Activated T-helper 2 cell treated with anti-CD3 and anti-CD28 coated beads, Interferon-gamma antibody, Interleukin-2, Interleukin-4, amounts not matched to agents 10 μg/mL and 5 μg/mL and 100 μg/mL, durations not matched to agents 14 hours and 24 hours and 36 hours (primary cell): ENCODE measurements around the gene LRRTM4. TPM values are rescaled to one million over a fixed set of nuclear protein-coding genes. Genes with fewer than 3 reads are reported as not detected.

ENCODE experiments used
- DNase-seq: peaks from one replicate; pipeline ENCODE4 v3.0.0; 2021; ENCODE audit warnings: low spot score
- H3K27ac Mint-ChIP-seq: one replicate; pipeline ENCODE4 v1.8.0; 2021; ENCODE audit warnings: mixed read lengths
- H3K27me3 Mint-ChIP-seq: one replicate; pipeline ENCODE4 v1.8.0; 2021; ENCODE audit warnings: low read depth, mixed read lengths
- H3K36me3 Mint-ChIP-seq: one replicate; pipeline ENCODE4 v1.8.0; 2021; ENCODE audit warnings: low read depth, mixed read lengths
- H3K4me1 Mint-ChIP-seq: one replicate; pipeline ENCODE4 v1.8.0; 2021; ENCODE audit warnings: low read depth, mixed read lengths
- H3K4me3 Mint-ChIP-seq: one replicate; pipeline ENCODE4 v1.8.0; 2021; ENCODE audit warnings: low read depth, mild to moderate bottlenecking, moderate library complexity, mixed read lengths
- H3K9me3 Mint-ChIP-seq: one replicate; pipeline ENCODE4 v1.8.0; 2021; ENCODE audit warnings: mixed read lengths
- intact Hi-C: fragments of 100-400 bp; cut with micrococcal nuclease; formaldehyde crosslinking; loops from one replicate; pipeline ENCODE4 v1.15.1; 2023
- total RNA-seq: library from RNA; stranded (reverse); gene quantifications from 2 replicates; pipeline ENCODE4 v1.2.3, GENCODE V29; 2022

The LRRTM4 gene
- total RNA-seq, 1 donor from 2014 or later = not detected

GRCh38 chr2:76895469-76895868 lies 626.7 kb downstream of the LRRTM4 start:
- intact Hi-C loops = no loop called here
- no peak for DNase-seq

DNA sequence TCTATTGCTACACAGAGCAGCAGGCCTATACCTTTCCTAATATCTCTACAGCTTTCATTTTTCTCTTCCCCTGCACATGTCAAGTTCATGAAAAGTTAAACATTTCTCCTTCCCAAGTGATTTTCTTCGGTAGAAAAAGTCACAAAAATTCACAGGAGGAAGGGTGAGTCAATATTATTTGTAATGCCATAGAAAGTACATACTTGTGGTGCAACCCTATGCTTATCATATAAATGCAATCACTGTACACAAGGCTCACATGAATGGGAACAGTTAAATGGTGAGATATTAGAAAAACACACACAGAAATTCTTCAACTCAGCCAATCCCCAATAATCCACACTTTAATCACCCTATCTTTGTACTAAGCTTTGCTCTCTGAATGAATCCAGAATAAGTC lies 651.6 kb downstream of the LRRTM4 start:
- Mint-ChIP-seq H3K27me3 (no peaks in the 10 kb centered on the region), H3K9me3 (peaks cover 33% of the 10 kb centered on the region), H3K27ac (no peak overlapping the region), H3K4me3 (no peak overlapping the region), H3K4me1 (no peaks in the 10 kb centered on the region), H3K36me3 (no peaks in the 10 kb centered on the region)
- intact Hi-C loops = no loop called here
- no peak for DNase-seq

More at GRCh38 chr2:76895469-76895868, 626.7 kb downstream of the LRRTM4 start:
- Mint-ChIP-seq H3K36me3 (no peaks in the 10 kb centered on the region), H3K4me3 (no peak overlapping the region), H3K27me3 (no peaks in the 10 kb centered on the region), H3K4me1 (no peaks in the 10 kb centered on the region), H3K27ac (no peak overlapping the region), H3K9me3 (peaks cover 30% of the 10 kb centered on the region)

DNA sequence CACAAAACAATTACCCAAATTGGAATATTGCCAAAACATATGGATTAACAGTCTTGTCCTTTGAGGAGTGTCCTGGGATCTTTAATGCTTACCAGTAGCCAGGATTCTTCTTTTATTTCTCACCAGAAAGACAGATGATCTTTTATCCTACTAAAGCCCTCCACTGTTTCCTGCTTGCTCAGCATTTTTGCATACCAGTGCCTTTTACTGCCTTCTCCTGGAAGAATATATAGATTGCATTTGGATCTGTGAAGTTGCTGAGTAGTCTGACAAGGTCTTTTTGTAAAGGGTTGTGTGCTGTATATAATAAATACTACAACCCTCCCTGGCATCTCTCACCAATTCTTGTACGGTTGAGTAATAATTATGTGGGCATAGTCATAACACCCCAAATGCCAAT lies 652.2 kb downstream of the LRRTM4 start:
- DNase-seq = no peak
- Mint-ChIP-seq H3K27me3 (no peaks in the 10 kb centered on the region), H3K36me3 (no peaks in the 10 kb centered on the region), H3K9me3 (peaks cover 29% of the 10 kb centered on the region), H3K4me1 (no peaks in the 10 kb centered on the region), H3K27ac (no peak overlapping the region), H3K4me3 (no peak overlapping the region)
- intact Hi-C loops = no loop called here

GRCh38 chr2:76867854-76868253 lies 654.3 kb downstream of the LRRTM4 start:
- no peak for DNase-seq
- Mint-ChIP-seq H3K4me3 (no peak overlapping the region), H3K9me3 (peaks cover 37% of the 10 kb centered on the region), H3K27me3 (no peaks in the 10 kb centered on the region), H3K27ac (no peak overlapping the region), H3K4me1 (no peaks in the 10 kb centered on the region), H3K36me3 (no peaks in the 10 kb centered on the region)
- intact Hi-C loops = no loop called here

GRCh38 chr2:76866464-76866863 lies 655.7 kb downstream of the LRRTM4 start:
- Mint-ChIP-seq H3K4me3 (no peak overlapping the region), H3K27me3 (no peaks in the 10 kb centered on the region), H3K9me3 (peaks cover 39% of the 10 kb centered on the region), H3K36me3 (no peaks in the 10 kb centered on the region), H3K27ac (no peak overlapping the region), H3K4me1 (no peaks in the 10 kb centered on the region)
- intact Hi-C loops = no loop called here
- no peak for DNase-seq

GRCh38 chr2:76862901-76863300 lies 659.3 kb downstream of the LRRTM4 start:
- Mint-ChIP-seq H3K9me3 (peaks cover 29% of the 10 kb centered on the region), H3K36me3 (no peaks in the 10 kb centered on the region), H3K4me1 (no peaks in the 10 kb centered on the region), H3K27me3 (no peaks in the 10 kb centered on the region), H3K4me3 (no peak overlapping the region), H3K27ac (no peak overlapping the region)
- intact Hi-C loops = no loop called here
- DNase-seq = no peak

DNA sequence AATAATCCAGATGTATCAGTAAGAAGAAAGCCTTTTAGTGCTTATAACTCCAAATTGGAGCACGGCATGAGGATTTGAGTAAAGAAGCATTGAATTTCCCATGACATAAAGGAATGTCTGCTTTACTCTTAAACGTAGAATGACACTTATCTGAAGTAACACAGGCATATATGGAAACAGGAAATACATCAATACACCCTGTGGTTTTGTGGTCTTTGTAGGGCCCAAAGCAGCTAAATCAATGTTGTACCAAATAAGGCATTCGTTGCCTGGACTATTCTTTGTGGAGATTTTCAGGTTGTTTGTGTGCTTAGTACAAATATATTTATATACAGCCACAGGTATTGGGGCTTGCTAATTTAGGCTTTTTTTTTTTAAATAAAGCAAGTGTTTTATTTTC lies 660.5 kb downstream of the LRRTM4 start:
- Mint-ChIP-seq H3K4me3 (no peak overlapping the region), H3K27ac (no peak overlapping the region), H3K36me3 (no peaks in the 10 kb centered on the region), H3K9me3 (peaks cover 28% of the 10 kb centered on the region), H3K4me1 (no peaks in the 10 kb centered on the region), H3K27me3 (no peaks in the 10 kb centered on the region)
- intact Hi-C loops = no loop called here
- no peak for DNase-seq

- Mint-ChIP-seq H3K4me3 (no peak overlapping the region), H3K36me3 (no peaks in the 10 kb centered on the region), H3K27me3 (no peaks in the 10 kb centered on the region), H3K9me3 (peaks cover 27% of the 10 kb centered on the region), H3K4me1 (no peaks in the 10 kb centered on the region), H3K27ac (no peak overlapping the region)
- DNase-seq = no peak
- intact Hi-C loops = no loop called here
Measured at GRCh38 chr2:76851000-76851399, 671.2 kb downstream of the LRRTM4 start.

GRCh38 chr2:76849086-76849485 lies 673.1 kb downstream of the LRRTM4 start:
- no peak for DNase-seq
- intact Hi-C loops = no loop called here
- H3K9me3 Mint-ChIP-seq = peaks cover 30% of the 10 kb centered on the region
- H3K27ac Mint-ChIP-seq = no peak overlapping the region
- no peaks in the 10 kb centered on the region for H3K4me1 Mint-ChIP-seq
- H3K27me3 Mint-ChIP-seq = no peaks in the 10 kb centered on the region
- H3K36me3 Mint-ChIP-seq = no peaks in the 10 kb centered on the region
- no peak overlapping the region for H3K4me3 Mint-ChIP-seq

- DNase-seq = no peak
- H3K9me3 Mint-ChIP-seq = peaks cover 44% of the 10 kb centered on the region
- no peaks in the 10 kb centered on the region for H3K27me3 Mint-ChIP-seq
- H3K27ac Mint-ChIP-seq = no peak overlapping the region
- H3K4me3 Mint-ChIP-seq = no peak overlapping the region
- H3K4me1 Mint-ChIP-seq = no peaks in the 10 kb centered on the region
- no peaks in the 10 kb centered on the region for H3K36me3 Mint-ChIP-seq
- intact Hi-C loops = no loop called here
Measured at GRCh38 chr2:76839826-76840225, 682.4 kb downstream of the LRRTM4 start.

- H3K9me3 Mint-ChIP-seq = peaks cover 23% of the 10 kb centered on the region
- no peaks in the 10 kb centered on the region for H3K36me3 Mint-ChIP-seq
- no peaks in the 10 kb centered on the region for H3K4me1 Mint-ChIP-seq
- no peak for DNase-seq
- intact Hi-C loops = no loop called here
- no peak overlapping the region for H3K27ac Mint-ChIP-seq
- no peak overlapping the region for H3K4me3 Mint-ChIP-seq
- no peaks in the 10 kb centered on the region for H3K27me3 Mint-ChIP-seq
Measured at GRCh38 chr2:76829374-76830234, 692.6 kb downstream of the LRRTM4 start.

- no peaks in the 10 kb centered on the region for H3K36me3 Mint-ChIP-seq
- no peak for DNase-seq
- no peaks in the 10 kb centered on the region for H3K27me3 Mint-ChIP-seq
- no peak overlapping the region for H3K27ac Mint-ChIP-seq
- no peak overlapping the region for H3K4me3 Mint-ChIP-seq
- peaks cover 12% of the 10 kb centered on the region for H3K9me3 Mint-ChIP-seq
- H3K4me1 Mint-ChIP-seq = no peaks in the 10 kb centered on the region
- intact Hi-C loops = no loop called here
Measured at GRCh38 chr2:76826691-76827090, 695.5 kb downstream of the LRRTM4 start.

DNA sequence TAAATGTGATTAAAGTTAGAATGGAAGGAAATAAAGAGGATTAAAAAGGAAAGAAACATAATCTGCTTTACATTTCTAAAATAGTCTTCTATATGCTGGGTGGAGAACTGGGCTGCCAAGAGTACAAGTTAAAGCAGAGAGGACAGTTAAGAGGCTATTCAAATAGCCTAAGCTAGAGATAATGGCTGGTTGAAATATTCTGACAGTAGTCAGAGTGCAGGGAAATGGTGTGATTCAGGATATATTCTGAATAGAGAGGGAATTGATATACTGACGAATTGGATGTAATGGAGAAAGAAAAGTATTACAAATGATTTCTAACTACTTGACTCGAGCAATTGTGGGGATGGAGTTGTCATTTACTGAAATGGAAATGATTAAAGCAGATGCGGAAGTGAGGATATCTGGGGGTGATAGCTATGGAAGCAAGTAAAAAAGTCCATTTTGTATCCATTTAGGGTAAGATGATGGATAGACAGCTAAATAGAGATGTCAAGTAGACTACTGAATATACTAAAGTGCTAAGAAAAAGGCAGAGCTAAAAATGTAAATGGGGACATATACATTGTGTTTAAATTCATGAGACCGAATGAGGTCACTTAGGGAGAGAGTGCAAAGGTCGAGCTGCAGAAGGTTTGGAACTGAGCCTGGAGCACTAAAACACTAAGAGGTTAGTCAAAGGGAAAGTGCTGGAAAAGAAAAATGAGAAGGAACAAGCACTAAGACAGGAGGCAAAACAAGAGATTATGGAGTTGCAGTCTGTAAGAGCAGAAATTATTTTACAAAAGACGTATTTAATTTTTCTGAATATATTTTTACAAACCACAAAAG lies 696.8 kb downstream of the LRRTM4 start:
- Mint-ChIP-seq H3K27me3 (no peaks in the 10 kb centered on the region), H3K9me3 (peaks cover 17% of the 10 kb centered on the region), H3K4me1 (no peaks in the 10 kb centered on the region), H3K36me3 (no peaks in the 10 kb centered on the region), H3K27ac (no peak overlapping the region), H3K4me3 (no peak overlapping the region)
- intact Hi-C loops = no loop called here
- no peak for DNase-seq
